CD4-positive, alpha-beta T cell (primary cell): ENCODE measurements around the gene FAM98C. TPM values are rescaled to one million over a fixed set of nuclear protein-coding genes. Genes with fewer than 3 reads are reported as not detected.

Experiments
- ATAC-seq: fragments of 200-7000 bp; cut with Tn5 transposase; one replicate; pipeline ENCODE4 v1.10.0; 2022; ENCODE audit warnings: mild to moderate bottlenecking; ENCODE audit not compliant: poor library complexity
- CTCF ChIA-PET: fragments of 350-600 bp; sonication (Branson Sonifier 250); formaldehyde crosslinking; loops from one replicate; lab custom pipeline; 2021; ENCODE audit warnings: antibody characterized with exemption, inconsistent platforms; lab: Charles Lee
- POLR2A ChIA-PET: fragments of 350-600 bp; sonication (Branson Sonifier 250); formaldehyde crosslinking; loops from one replicate; lab custom pipeline; 2021; ENCODE audit warnings: antibody characterized with exemption, inconsistent platforms; lab: Charles Lee
- DNase-seq, 14 experiments: peaks; one replicate each; pipeline ENCODE4 v3.0.0-alpha.2; 2013 to 2020; ENCODE audit warnings: mixed read lengths in 2 of 14
- H3K27ac ChIP-seq, 2 donors: one replicate each; pipeline versions ENCODE4 v1.5.1 to v1.7.0; 2013; ENCODE audit warnings: low read length in 2 of 2, low read depth in 1 of 2, mild to moderate bottlenecking in 1 of 2
- H3K27me3 ChIP-seq, 2 experiments: 1 replicate in 1 of 2; 2 replicates in 1 of 2; pipeline versions ENCODE4 v1.6.1 to v1.7.0; 2013; ENCODE audit warnings: low read length in 2 of 2, control low read depth in 1 of 2, mild to moderate bottlenecking in 1 of 2, moderate library complexity in 1 of 2; ENCODE audit not compliant: insufficient read depth in 2 of 2, control insufficient read depth in 1 of 2
- H3K36me3 ChIP-seq: one replicate; pipeline ENCODE4 v1.6.1; 2013; ENCODE audit warnings: low read length, control low read depth; ENCODE audit not compliant: insufficient read depth
- H3K4me1 ChIP-seq: one replicate; pipeline ENCODE4 v1.6.1; 2013; ENCODE audit warnings: low read length, control low read depth; ENCODE audit not compliant: insufficient read depth
- H3K4me3 ChIP-seq: one replicate; pipeline ENCODE4 v1.5.1; 2013; ENCODE audit warnings: mild to moderate bottlenecking, low read length, moderate library complexity
- H3K9me3 ChIP-seq, 2 experiments: 1 replicate in 1 of 2; 2 replicates in 1 of 2; pipeline versions ENCODE4 v1.6.1 to v1.7.0; 2013; ENCODE audit warnings: low read length in 2 of 2, mild to moderate bottlenecking in 2 of 2, control low read depth in 1 of 2, moderate library complexity in 1 of 2; ENCODE audit not compliant: control insufficient read depth in 1 of 2, insufficient read depth in 1 of 2
- H3K27ac Mint-ChIP-seq: one replicate; pipeline ENCODE4 v1.8.0; 2020; ENCODE audit warnings: mixed read lengths
- H3K27me3 Mint-ChIP-seq: one replicate; pipeline ENCODE4 v1.8.0; 2021; ENCODE audit warnings: mixed read lengths
- H3K36me3 Mint-ChIP-seq: one replicate; pipeline ENCODE4 v1.8.0; 2021; ENCODE audit warnings: low read depth, mixed read lengths
- H3K4me1 Mint-ChIP-seq: one replicate; pipeline ENCODE4 v1.8.0; 2021; ENCODE audit warnings: low read depth, mixed read lengths
- H3K4me3 Mint-ChIP-seq: one replicate; pipeline ENCODE4 v1.8.0; 2020; ENCODE audit warnings: mild to moderate bottlenecking, mixed read lengths
- H3K9me3 Mint-ChIP-seq: one replicate; pipeline ENCODE4 v1.8.0; 2020; ENCODE audit warnings: mixed read lengths
- intact Hi-C, 2 experiments: fragments of 100-400 bp; cut with DNase I in 1 of 2; cut with micrococcal nuclease in 1 of 2; formaldehyde crosslinking; loops; one replicate each; pipeline versions ENCODE4 v1.15.1 to v1.9.0; 2023 to 2025; cut with DNase I, micrococcal nuclease
- total RNA-seq, 174 experiments: library from RNA in 2 of 174; stranded (reverse) in 2 of 174; gene quantifications; one replicate each; pipeline ENCODE4 v1.2.3 and lab custom pipeline; 2021 to 2026
- TF ChIP-seq, protein P1 (sequence below): fragments of 200-600 bp; IDR thresholded peaks from one replicate; pipeline ENCODE4 v1.8.0; 2022; ENCODE audit warnings: antibody characterized with exemption, mild to moderate bottlenecking

Gene FAM98C
- total RNA-seq, 2 experiments from 2014 or later, result 33.2 to 36.1 TPM

DNA sequence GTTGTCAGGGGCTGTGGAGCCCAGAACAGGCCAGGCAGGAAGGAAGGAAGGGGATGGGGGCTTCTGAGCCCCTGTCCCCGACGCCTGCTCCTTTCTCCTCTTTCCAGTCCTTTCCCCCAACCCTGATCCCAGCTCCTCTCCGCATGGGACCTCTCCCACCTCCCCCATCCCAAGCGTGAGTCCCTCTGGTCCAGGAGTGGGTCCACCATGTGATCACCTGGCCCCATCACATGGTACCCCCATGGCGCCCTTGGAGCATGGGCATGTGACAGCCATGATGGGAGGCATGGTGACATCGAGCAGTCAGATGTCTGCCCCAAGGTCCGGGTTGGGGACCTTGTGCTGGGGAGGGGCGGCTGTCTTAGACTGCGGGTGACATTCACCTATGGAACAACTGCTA lies 39.8 kb downstream of the FAM98C start:
- CTCF ChIA-PET, result no interaction called here
- Mint-ChIP-seq H3K36me3 (no peaks in the 10 kb centered on the region), H3K4me3 (no peak overlapping the region), H3K27me3 (peaks cover 16% of the 10 kb centered on the region), H3K9me3 (no peaks in the 10 kb centered on the region), H3K27ac (no peak overlapping the region), H3K4me1 (no peaks in the 10 kb centered on the region)
- Histone ChIP-seq H3K27me3 (no peaks in the 10 kb centered on the region), H3K9me3 (no peaks in the 10 kb centered on the region), H3K27ac (no peak overlapping the region), H3K36me3 (no peaks in the 10 kb centered on the region), H3K4me3 (no peak overlapping the region), H3K4me1 (no peaks in the 10 kb centered on the region)
- DNase-seq (no peak), ATAC-seq (no peak)
- intact Hi-C loops, result no loop called here
- POLR2A ChIA-PET, result no interaction called here
- TF ChIP-seq, protein P1, sequence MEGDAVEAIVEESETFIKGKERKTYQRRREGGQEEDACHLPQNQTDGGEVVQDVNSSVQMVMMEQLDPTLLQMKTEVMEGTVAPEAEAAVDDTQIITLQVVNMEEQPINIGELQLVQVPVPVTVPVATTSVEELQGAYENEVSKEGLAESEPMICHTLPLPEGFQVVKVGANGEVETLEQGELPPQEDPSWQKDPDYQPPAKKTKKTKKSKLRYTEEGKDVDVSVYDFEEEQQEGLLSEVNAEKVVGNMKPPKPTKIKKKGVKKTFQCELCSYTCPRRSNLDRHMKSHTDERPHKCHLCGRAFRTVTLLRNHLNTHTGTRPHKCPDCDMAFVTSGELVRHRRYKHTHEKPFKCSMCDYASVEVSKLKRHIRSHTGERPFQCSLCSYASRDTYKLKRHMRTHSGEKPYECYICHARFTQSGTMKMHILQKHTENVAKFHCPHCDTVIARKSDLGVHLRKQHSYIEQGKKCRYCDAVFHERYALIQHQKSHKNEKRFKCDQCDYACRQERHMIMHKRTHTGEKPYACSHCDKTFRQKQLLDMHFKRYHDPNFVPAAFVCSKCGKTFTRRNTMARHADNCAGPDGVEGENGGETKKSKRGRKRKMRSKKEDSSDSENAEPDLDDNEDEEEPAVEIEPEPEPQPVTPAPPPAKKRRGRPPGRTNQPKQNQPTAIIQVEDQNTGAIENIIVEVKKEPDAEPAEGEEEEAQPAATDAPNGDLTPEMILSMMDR, result no peak

GRCh38 chr19:38443458-38443999 lies 40.6 kb downstream of the FAM98C start:
- H3K27me3 Mint-ChIP-seq, result peaks cover 10% of the 10 kb centered on the region
- Histone ChIP-seq H3K36me3 (no peaks in the 10 kb centered on the region), H3K4me1 (no peaks in the 10 kb centered on the region), H3K4me3 (no peak overlapping the region), H3K27ac (no peak overlapping the region), H3K9me3 (no peaks in the 10 kb centered on the region), H3K27me3 (no peaks in the 10 kb centered on the region)
- POLR2A ChIA-PET, result no interaction called here
- H3K36me3 Mint-ChIP-seq, result no peaks in the 10 kb centered on the region
- H3K4me3 Mint-ChIP-seq, result no peak overlapping the region
- no peaks in the 10 kb centered on the region for H3K9me3 Mint-ChIP-seq
- CTCF ChIA-PET, result no interaction called here
- ATAC-seq, result no peak
- no peak overlapping the region for H3K27ac Mint-ChIP-seq
- H3K4me1 Mint-ChIP-seq, result no peaks in the 10 kb centered on the region
- TF ChIP-seq, protein P1, result no peak
- intact Hi-C loops, result no loop called here
- no peak for DNase-seq

DNA sequence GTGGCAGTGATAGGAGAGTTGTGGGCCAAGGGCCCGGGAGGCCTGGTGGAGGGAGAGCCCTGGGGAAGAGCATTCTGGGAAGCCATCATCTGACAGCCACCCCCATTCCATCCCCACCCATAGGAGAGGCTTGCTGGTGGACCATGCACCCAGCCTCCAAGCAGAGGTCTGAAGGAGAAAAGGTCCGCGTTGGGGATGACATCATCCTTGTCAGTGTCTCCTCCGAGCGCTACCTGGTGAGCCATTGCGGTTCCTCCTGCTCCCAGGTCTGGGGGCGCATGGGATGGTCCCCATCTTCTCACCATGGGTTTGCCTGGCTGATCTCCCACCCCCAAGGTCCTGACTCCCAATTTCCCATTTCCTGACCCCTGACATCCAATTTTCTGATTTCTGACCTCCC lies 41.1 kb downstream of the FAM98C start:
- ATAC-seq, result no peak
- intact Hi-C loops, result no loop called here
- Histone ChIP-seq H3K4me3 (no peak overlapping the region), H3K9me3 (no peaks in the 10 kb centered on the region), H3K36me3 (no peaks in the 10 kb centered on the region), H3K27me3 (no peaks in the 10 kb centered on the region), H3K4me1 (no peaks in the 10 kb centered on the region), H3K27ac (no peak overlapping the region)
- Mint-ChIP-seq H3K27me3 (peaks cover 13% of the 10 kb centered on the region), H3K4me1 (no peaks in the 10 kb centered on the region), H3K27ac (no peak overlapping the region), H3K36me3 (no peaks in the 10 kb centered on the region), H3K9me3 (peaks cover 3% of the 10 kb centered on the region), H3K4me3 (no peak overlapping the region)
- TF ChIP-seq, protein P1, result no peak
- POLR2A ChIA-PET, result no interaction called here
- no peak for DNase-seq
- CTCF ChIA-PET, result no interaction called here
